K562 (cell line): Measurements from ENCODE around the gene CNR2. TPM values are rescaled to one million over a fixed set of nuclear protein-coding genes. Genes with fewer than 3 reads are reported as not detected.

Experiments used
- BCL6 ChIP-seq: fragments of 250-450 bp; sonication (Bioruptor Pico); IDR thresholded peaks from 2 replicates; pipeline ENCODE4 v1.4.0; 2020
- DMBX1 ChIP-seq: fragments of 250-450 bp; sonication (Bioruptor Pico); IDR thresholded peaks from 2 replicates; pipeline ENCODE4 v1.8.0; 2022; ENCODE audit warnings: inconsistent platforms, mild to moderate bottlenecking, moderate library complexity, borderline replicate concordance
- ESRRA ChIP-seq: fragments of 450-650 bp; IDR thresholded peaks from 2 replicates; pipeline ENCODE4 v1.6.1; 2014; ENCODE audit warnings: low read depth, mild to moderate bottlenecking, moderate library complexity, borderline replicate concordance
- GTF2F1 ChIP-seq: IDR thresholded peaks from 2 replicates; pipeline ENCODE4 v1.6.1; 2011; ENCODE audit warnings: low read depth, low read length, improper control_type of control experiment
- HDAC1 ChIP-seq, 2 experiments: fragments of 450-650 bp; IDR thresholded peaks; 2 replicates each; pipeline ENCODE4 v1.6.1; 2016 to 2017; ENCODE audit warnings: inconsistent platforms in 1 of 2, mild to moderate bottlenecking in 1 of 2, moderate library complexity in 1 of 2
- L3MBTL2 ChIP-seq: fragments of 450-650 bp; IDR thresholded peaks from 2 replicates; pipeline ENCODE4 v1.6.1; 2016; ENCODE audit warnings: mild to moderate bottlenecking, moderate library complexity
- NR3C1 ChIP-seq: sonication (generic); formaldehyde crosslinking; IDR thresholded peaks from 2 replicates; pipeline ENCODE4 v1.8.1; 2022; ENCODE audit warnings: missing genetic modification reagents
- RBM17 ChIP-seq: fragments of 200-400 bp; formaldehyde crosslinking; IDR thresholded peaks from 2 replicates; pipeline ENCODE4 v1.6.1; 2017; ENCODE audit warnings: low read depth, mild to moderate bottlenecking, low read length, borderline replicate concordance
- RBM22 ChIP-seq: fragments of 200-400 bp; formaldehyde crosslinking; IDR thresholded peaks from 2 replicates; pipeline ENCODE4 v1.6.1; 2018; ENCODE audit warnings: low read length, low read depth; ENCODE audit not compliant: poor library complexity, severe bottlenecking
- RBM34 ChIP-seq: fragments of 200-400 bp; formaldehyde crosslinking; IDR thresholded peaks from 2 replicates; pipeline ENCODE4 v1.6.1; 2018; ENCODE audit warnings: low read length, borderline replicate concordance; ENCODE audit not compliant: insufficient read depth
- RCOR1 ChIP-seq, 2 experiments: IDR thresholded peaks; 2 replicates each; pipeline ENCODE4 v1.6.1; 2012; ENCODE audit warnings: low read depth in 2 of 2, low read length in 2 of 2, borderline replicate concordance in 1 of 2, improper control_type of control experiment in 1 of 2
- SAP30 ChIP-seq: fragments of 200-600 bp; sonication (generic); IDR thresholded peaks from 2 replicates; pipeline ENCODE4 v1.6.1; 2012; ENCODE audit warnings: borderline replicate concordance, low read depth, mild to moderate bottlenecking, moderate library complexity, low read length, control low read depth, inconsistent platforms; ENCODE audit not compliant: insufficient read depth, poor library complexity, severe bottlenecking
- SIN3B ChIP-seq: fragments of 450-650 bp; IDR thresholded peaks from 2 replicates; pipeline ENCODE4 v1.6.1; 2017; ENCODE audit warnings: low read depth, mild to moderate bottlenecking, moderate library complexity
- SRSF1 ChIP-seq: fragments of 200-400 bp; formaldehyde crosslinking; IDR thresholded peaks from 2 replicates; pipeline ENCODE4 v1.6.1; 2017; ENCODE audit warnings: mild to moderate bottlenecking, low read depth, low read length, moderate library complexity
- TGIF2 ChIP-seq: sonication (generic); formaldehyde crosslinking; IDR thresholded peaks from 2 replicates; pipeline ENCODE4 v1.8.1; 2022; ENCODE audit warnings: mild to moderate bottlenecking, missing genetic modification reagents, moderate library complexity
- U2AF2 ChIP-seq: fragments of 200-400 bp; formaldehyde crosslinking; optimal IDR thresholded peaks from 2 replicates; pipeline ENCODE3; 2017; ENCODE audit warnings: low read depth, mild to moderate bottlenecking, low read length
- ZBTB17 ChIP-seq: fragments of 450-650 bp; formaldehyde crosslinking; IDR thresholded peaks from 2 replicates; pipeline ENCODE4 v1.4.0; 2020; ENCODE audit warnings: mild to moderate bottlenecking
- ZFPM2 ChIP-seq: fragments of 250-450 bp; sonication (Bioruptor Pico); IDR thresholded peaks from 2 replicates; pipeline ENCODE4 v1.5.1; 2022; ENCODE audit warnings: mild to moderate bottlenecking
- ZNF23 ChIP-seq: fragments of 250-450 bp; sonication (Bioruptor Pico); IDR thresholded peaks from 2 replicates; pipeline ENCODE4 v1.4.0; 2020; ENCODE audit warnings: mild to moderate bottlenecking
- ZNF263 ChIP-seq: sonication (generic); formaldehyde crosslinking; IDR thresholded peaks from 2 replicates; pipeline ENCODE4 v1.8.0; 2022; ENCODE audit warnings: mild to moderate bottlenecking, missing genetic modification reagents, borderline replicate concordance
- ZNF274 ChIP-seq: IDR thresholded peaks from 2 replicates; pipeline ENCODE4 v1.6.1; 2011; ENCODE audit warnings: low read depth, mild to moderate bottlenecking, low read length, moderate library complexity, borderline replicate concordance
- ZNF57 ChIP-seq: fragments of 450-650 bp; formaldehyde crosslinking; IDR thresholded peaks from 2 replicates; pipeline ENCODE4 v1.4.0; 2020; ENCODE audit warnings: mild to moderate bottlenecking, moderate library complexity
- ZNF780A ChIP-seq: fragments of 250-450 bp; sonication (Bioruptor Pico); IDR thresholded peaks from 2 replicates; pipeline ENCODE4 v1.5.0; 2021; ENCODE audit warnings: mild to moderate bottlenecking
- polyA plus RNA-seq, 8 experiments: library from polyadenylated mRNA; depleted of rRNA in 4 of 8; stranded (reverse) in 5 of 8; unstranded in 3 of 8; fragments of >200 nt; fragmentation: Nextera tagmentation in 2 of 8; fragmentation: Illumina TruSeq in 1 of 8; extraction: Ambion mirVana in 2 of 8; extraction: Trizol in 1 of 8; gene quantifications; 2 replicates each; pipeline versions ENCODE4 v1.2.1 to v1.2.3, GENCODE V29; 2011 to 2014; ENCODE audit warnings: inconsistent platforms in 1 of 8, missing spikeins in 1 of 8
- total RNA-seq, 7 experiments: library from RNA; depleted of rRNA in 6 of 7; stranded (reverse); fragments of >200 nt in 6 of 7; fragmentation: Illumina TruSeq in 2 of 7; extraction: Trizol in 2 of 7; gene quantifications; 2 replicates each; pipeline versions ENCODE4 v1.2.1 to v1.2.3, GENCODE V29; 2011 to 2021; ENCODE audit warnings: low replicate concordance in 1 of 7
- TF ChIP-seq, protein P1 (sequence below): fragments of 450-650 bp; formaldehyde crosslinking; IDR thresholded peaks from 2 replicates; pipeline ENCODE4 v1.4.0; 2022; ENCODE audit warnings: missing genetic modification characterization
- TF ChIP-seq, protein P2 (sequence below): fragments of 250-450 bp; sonication (Bioruptor Pico); IDR thresholded peaks from 2 replicates; pipeline ENCODE4 v1.5.0; 2020; ENCODE audit warnings: mild to moderate bottlenecking
- TF ChIP-seq, protein P3 (sequence below): fragments of 250-450 bp; sonication (Bioruptor Pico); IDR thresholded peaks from 2 replicates; pipeline ENCODE4 v1.8.0; 2022; ENCODE audit warnings: moderate library complexity, mild to moderate bottlenecking, inconsistent platforms

CNR2 gene
- total and polyA plus RNA-seq, 9 of the 15 experiments (the other 6 are each of a cell fraction or from before 2014, with no cell fraction given): not detected

DNA sequence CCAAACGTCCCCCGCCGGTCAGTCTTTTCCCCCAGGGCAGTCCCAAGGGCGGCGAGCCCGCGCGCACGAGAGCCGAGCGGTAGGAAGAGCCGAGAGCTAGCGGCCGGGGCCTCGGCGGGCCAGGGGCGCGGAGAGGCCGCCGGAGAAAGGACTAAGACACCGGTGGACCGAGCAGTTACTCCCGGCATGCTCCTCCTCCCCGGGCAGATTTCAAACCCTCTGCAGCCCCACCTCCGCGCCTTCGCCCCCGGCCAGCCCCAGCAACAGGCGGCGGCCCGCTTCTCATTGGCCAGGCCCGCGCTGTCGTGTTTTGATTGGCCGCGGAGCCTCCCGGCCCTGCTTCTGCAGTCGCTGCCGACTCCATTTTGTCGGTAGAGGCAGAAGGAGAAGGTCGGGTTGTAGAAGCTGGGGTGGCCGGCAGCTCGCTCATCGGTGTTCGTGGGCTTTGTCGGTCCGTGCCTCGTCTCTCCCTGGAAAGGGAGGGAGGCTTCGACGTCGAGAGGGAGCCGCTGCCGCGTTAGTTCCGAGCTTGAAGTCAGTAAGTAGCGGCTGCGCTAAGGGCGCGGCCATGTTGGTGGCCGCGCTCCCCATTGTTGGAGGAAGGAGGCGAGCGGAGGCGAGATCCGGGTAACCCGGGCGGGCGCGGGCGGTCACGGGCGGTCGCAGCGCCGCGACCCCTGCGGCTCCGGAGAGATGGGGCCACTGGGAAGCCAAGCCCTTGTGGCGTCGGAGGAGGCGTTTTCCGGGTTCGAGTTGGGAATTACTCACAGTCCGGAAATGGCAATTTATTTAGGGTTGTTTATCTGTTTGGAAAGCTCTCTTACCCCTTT is 46.5 kb upstream of the CNR2 start, which contains the start of gene PNRC2 (continued):
- TF ChIP-seq, protein P1, sequence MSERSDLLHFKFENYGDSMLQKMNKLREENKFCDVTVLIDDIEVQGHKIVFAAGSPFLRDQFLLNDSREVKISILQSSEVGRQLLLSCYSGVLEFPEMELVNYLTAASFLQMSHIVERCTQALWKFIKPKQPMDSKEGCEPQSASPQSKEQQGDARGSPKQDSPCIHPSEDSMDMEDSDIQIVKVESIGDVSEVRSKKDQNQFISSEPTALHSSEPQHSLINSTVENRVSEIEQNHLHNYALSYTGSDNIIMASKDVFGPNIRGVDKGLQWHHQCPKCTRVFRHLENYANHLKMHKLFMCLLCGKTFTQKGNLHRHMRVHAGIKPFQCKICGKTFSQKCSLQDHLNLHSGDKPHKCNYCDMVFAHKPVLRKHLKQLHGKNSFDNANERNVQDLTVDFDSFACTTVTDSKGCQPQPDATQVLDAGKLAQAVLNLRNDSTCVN: peak; percentile 78; the same call in 1 of the 2 replicates
- no peak for TF ChIP-seq ZFPM2
- TF ChIP-seq ZNF780A (CRISPR knock-in tag): no peak
- no peak for TF ChIP-seq NR3C1
- TF ChIP-seq BCL6 (CRISPR knock-in tag): no peak
- TF ChIP-seq L3MBTL2: peak; percentile 83
- TF ChIP-seq ZBTB17 (CRISPR knock-in tag): 0 out of 2 replicates have a peak, but pooled peaks have one; percentile 18
- TF ChIP-seq GTF2F1: peak; percentile 92
- TF ChIP-seq ZNF263 (CRISPR knock-in tag): peak; percentile 21; the same call in 1 of the 2 replicates
- TF ChIP-seq ZNF274: no peak
- peak in 1 of 2 experiments; percentile 39; a peak in 1 of 4 replicates for TF ChIP-seq RCOR1 (IDR thresholded peaks at IDR 0.05; ENCODE audit: borderline replicate concordance in 1 of 2, low read depth in 2 of 2, low read length in 2 of 2)
- TF ChIP-seq, protein P2, sequence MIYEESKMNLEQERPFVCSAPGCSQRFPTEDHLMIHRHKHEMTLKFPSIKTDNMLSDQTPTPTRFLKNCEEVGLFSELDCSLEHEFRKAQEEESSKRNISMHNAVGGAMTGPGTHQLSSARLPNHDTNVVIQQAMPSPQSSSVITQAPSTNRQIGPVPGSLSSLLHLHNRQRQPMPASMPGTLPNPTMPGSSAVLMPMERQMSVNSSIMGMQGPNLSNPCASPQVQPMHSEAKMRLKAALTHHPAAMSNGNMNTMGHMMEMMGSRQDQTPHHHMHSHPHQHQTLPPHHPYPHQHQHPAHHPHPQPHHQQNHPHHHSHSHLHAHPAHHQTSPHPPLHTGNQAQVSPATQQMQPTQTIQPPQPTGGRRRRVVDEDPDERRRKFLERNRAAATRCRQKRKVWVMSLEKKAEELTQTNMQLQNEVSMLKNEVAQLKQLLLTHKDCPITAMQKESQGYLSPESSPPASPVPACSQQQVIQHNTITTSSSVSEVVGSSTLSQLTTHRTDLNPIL (CRISPR knock-in tag): no peak
- TF ChIP-seq SIN3B: peak; percentile 87
- peak; percentile 27; the same call in 1 of the 2 replicates for TF ChIP-seq DMBX1 (CRISPR knock-in tag)
- TF ChIP-seq SRSF1: 0 out of 2 replicates have a peak, but pooled peaks have one; percentile 47
- TF ChIP-seq RBM22: peak; percentile 76
- TF ChIP-seq ZNF57 (CRISPR knock-in tag): 0 out of 2 replicates have a peak, but pooled peaks have one; percentile 36
- TF ChIP-seq RBM17: no peak
- TF ChIP-seq, protein P3, sequence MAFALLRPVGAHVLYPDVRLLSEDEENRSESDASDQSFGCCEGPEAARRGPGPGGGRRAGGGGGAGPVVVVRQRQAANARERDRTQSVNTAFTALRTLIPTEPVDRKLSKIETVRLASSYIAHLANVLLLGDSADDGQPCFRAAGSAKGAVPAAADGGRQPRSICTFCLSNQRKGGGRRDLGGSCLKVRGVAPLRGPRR (CRISPR knock-in tag): no peak
- TF ChIP-seq ZNF23: no peak
- TF ChIP-seq HDAC1 (IDR thresholded peaks at IDR 0.05): peak in 1 of 2 experiments; percentile 82; a peak in 2 of 4 replicates
- TF ChIP-seq RBM34: no peak
- peak; percentile 73 for TF ChIP-seq SAP30
- TF ChIP-seq ESRRA: peak; percentile 65
- TF ChIP-seq TGIF2 (CRISPR knock-in tag): no peak
- no peak for TF ChIP-seq U2AF2
